Hematopoietic multipotent progenitor cell treated with erythropoietin and hydrocortisone succinate and interleukin-3 and kit ligand, for 17 days (in vitro differentiated cells): ENCODE measurements around the gene ZNF497.
A peak's percentile ranks its signal among the peaks of the same experiment; 100 is the strongest.
"Not testable (repeated sequence)": the region's sequence is repeated elsewhere in the genome, so short reads cannot be mapped to it uniquely, and the experiment has no call there.

Experiments
- DNase-seq: peaks from one replicate; pipeline ENCODE4 v3.0.0-alpha.2; 2015; ENCODE audit warnings: low spot score

The ZNF497 gene

GRCh38 chr19:58310685-58311084 lies 51.9 kb downstream of the ZNF497 start:
- not testable (repeated sequence) for DNase-seq

GRCh38 chr19:58307736-58308135 lies 54.8 kb downstream of the ZNF497 start:
- DNase-seq, result no peak

- no peak for DNase-seq
These were observed 56.6 kb downstream of the ZNF497 start for GRCh38 chr19:58305932-58306323.

GRCh38 chr19:58305065-58305931 lies 57.3 kb downstream of the ZNF497 start, which contains the start of gene ERVK3-1:
Gene ERVK3-1 (plus strand): TSS chr19:58305377. CDS start chr19:58312169, 6,792 bp downstream.
- peak; percentile 95 for DNase-seq

GRCh38 chr19:58304748-58305064 lies 57.8 kb downstream of the ZNF497 start:
- no peak for DNase-seq
